Stimulated activated CD4-positive, alpha-beta T cell treated with anti-CD3 and anti-CD28 coated beads, Interleukin-12 subunit alpha, Interleukin-12 subunit beta, amount 100 ng/mL, for 24 hours (primary cell): ENCODE data around the gene CHRNA9.

Experiments
- DNase-seq, 2 experiments: peaks; one replicate each; pipeline ENCODE4 v3.0.0-alpha.2; 2020; ENCODE audit warnings: low read depth in 2 of 2

CHRNA9 gene

DNA sequence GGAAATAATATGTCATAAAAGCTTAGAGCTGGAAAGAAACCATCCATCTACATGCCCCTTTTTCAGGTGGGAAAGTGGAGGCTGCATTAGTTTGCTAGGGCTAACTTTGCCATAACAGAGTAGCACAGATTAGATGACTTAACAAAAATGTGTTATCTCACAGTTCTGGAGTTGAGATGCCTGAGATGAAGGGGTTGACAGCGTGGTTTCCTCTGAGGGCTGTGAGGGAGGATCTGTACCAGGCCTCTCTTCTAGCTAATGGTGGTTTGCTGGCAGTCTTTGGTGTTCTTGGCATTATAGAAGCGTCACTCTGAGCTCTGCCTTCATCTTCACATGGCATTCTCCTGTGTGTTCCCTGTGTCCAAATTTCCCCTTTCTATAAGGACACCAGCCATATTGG is 2.4 kb downstream of the CHRNA9 start:
- DNase-seq = no peak

DNA sequence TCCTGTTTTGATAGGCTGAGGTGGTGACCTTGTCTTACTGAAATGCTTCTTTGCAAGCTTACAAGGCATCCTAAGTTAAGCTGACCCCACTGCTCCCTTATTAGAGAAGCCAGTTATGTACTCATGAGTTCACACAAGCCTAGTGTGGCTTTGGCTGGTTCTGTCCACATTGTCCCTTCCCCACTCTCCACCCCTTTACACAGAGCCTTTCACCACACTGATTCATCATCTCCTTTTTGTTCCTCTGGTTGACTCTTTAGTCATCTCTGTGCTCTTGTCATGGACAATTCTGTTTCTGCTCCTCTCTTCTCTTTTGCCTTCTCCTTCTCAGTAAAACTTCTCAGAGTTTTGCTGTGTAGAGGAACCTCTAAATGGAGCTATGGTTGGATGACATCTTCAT is 4.9 kb downstream of the CHRNA9 start:
- DNase-seq = no peak

DNA sequence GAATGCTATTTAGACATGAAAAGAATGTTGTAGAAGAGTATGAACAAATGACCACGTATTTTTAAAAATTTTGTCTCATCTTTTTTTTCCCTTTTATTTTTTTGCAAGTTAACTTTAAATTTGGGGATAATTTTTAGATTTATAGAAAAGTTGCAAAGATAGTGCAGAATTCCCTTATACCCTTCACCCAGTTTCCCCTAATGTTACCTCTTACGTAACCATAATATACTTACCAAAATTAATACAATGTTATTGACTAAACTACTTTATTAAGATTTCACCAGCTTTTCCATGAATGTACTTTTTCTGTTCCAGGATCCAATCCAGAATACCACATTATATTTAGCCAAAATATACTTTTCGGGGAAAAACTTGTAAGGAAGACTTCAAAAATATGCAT is 12.3 kb downstream of the CHRNA9 start:
- DNase-seq = no peak

DNA sequence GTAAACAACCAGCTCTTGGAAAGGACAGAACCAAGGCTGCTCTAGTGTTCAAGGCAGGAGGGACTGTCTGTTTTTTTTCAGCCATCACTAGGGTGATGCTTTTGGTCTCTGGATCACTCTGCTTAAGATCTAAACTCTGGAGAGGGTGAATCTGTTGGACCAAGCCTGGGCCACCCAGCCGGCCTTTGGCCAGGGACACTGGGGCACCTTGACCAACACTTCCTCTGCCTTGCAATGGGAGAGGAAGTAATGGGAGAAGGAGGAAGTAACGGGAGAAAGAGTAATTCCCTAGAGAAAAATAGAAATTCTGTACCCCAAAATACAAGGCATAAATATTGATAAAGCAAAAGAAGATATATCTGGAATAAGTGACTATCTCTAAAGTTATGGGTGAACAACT is 12.9 kb downstream of the CHRNA9 start:
- DNase-seq = no peak

DNA sequence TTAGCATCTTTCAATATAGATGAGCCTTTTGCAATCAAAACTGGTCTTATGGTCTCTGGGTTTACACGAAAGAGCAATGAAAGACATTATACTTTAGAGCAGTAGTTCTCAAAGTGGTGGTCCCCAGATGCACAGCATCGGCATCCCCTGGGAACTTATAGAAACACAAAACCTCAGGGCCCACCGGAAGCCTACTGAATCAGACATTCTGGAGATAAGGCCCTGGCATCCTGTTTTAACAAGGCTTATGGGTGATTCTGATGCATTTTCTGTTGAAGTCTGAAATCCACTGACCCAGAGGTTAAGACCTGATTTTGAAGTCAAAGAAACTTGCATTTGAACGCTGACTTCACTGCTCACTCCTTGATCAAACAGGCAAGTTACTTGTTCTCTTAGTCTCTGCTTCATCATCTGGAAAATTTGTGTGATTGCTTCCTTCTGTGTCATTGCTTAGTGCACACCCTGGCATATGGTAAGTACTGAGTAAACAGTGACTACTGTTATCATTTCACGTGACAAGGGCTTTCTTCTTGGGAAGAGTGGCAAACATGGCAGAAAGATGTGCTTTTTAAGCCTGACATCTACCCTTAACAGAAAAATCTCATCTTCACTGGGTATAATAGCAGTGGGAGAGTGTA is 14.5 kb downstream of the CHRNA9 start:
- DNase-seq = no peak

DNA sequence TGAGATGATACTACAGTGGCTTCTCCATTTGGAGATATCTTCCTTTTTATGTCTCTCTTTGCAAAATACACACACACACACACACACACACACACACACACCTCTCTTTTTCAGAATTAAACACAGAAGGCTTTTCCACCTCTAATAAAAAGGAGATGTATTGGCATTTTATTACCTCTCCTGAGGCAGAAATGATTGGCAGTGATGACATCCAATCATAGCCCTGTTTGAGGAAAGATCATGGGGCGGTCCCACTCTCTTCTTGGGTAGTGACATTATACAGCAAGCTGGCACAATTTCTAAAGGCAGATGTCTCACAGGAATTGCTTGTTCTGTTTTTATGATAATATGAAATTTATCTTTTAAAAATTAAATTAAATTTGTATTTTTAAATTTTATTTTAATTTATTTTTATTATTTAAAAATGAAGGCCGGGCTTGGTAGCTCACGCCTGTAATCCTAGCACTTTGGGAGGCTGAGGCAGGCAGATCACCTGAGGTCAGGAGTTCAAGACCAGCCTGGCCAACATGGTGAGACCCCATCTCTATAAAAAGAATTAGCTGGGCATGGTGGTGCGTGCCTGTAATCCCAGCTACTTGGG is 15.6 kb downstream of the CHRNA9 start:
- no peak for DNase-seq

DNA sequence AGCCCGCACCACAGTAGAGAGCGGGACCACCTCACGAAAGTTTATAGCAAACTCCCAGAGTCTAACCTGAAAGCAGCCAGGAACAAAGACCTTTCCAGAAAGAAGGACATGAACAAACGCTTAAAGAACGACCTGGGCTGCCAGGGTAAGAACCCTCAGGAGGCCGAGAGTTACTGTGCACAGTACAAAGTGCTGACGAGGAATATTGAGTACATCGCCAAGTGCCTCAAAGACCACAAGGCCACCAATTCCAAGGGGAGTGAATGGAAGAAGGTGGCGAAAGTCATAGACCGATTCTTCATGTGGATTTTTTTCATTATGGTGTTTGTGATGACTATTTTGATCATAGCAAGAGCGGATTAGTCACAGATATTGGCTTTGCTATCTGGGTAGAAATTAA is 19.0 kb downstream of the CHRNA9 start:
- DNase-seq = no peak

DNA sequence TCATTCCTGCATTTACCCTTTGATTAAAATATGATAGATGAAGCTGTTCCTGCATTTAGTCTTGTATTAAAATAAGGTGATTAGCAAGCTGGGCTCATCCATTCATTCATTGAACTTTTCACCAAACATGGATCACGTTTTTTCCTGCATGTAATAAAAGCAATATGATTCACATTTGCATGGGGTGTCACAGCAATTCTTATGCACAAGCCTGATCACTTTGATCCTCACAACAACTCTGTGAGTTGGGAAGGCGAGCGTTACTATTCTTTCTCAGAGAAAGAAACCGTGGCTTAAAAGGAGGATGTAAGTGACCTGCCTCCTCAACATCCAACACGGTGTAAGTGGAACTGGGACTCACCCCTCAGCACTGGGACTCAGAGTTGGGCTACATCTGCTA is 20.0 kb downstream of the CHRNA9 start:
- DNase-seq = no peak

DNA sequence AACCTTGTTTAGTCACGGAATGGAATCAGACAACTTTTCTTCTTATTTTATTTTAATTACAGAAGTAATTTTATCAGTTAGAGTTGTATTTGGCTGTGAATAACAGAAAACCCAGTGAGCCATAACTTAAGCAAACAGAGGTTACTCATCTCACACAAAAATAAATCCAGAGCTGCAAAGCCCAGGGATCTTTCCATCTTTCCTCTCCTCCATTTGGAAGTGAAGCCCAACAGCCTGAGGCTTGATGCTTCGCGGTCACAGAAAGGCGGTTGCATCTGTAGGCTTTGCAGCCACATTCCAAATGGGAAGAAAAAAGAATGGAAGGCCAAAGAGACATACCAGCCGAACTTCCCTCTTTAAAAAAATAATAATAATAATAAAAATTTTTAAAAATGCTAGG is 22.6 kb downstream of the CHRNA9 start:
- no peak for DNase-seq

DNA sequence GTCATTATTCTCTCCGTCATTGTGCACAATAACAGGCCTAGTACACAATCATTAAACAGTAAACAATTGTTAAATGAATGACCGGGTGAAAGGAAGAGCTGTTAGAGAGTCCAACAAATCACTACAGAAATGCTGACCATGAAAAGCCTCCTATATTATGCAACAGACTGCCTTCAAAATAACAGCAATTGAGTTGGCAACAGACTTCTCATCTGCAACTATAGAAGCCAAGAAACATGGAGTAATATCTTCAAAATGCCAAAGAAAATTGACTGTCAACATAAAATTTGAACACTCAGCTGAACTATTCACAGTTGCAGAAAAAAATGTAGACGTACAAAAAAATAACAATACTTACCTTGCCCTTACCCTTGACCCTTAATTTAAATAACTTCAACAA is 26.2 kb downstream of the CHRNA9 start:
- DNase-seq = no peak

DNA sequence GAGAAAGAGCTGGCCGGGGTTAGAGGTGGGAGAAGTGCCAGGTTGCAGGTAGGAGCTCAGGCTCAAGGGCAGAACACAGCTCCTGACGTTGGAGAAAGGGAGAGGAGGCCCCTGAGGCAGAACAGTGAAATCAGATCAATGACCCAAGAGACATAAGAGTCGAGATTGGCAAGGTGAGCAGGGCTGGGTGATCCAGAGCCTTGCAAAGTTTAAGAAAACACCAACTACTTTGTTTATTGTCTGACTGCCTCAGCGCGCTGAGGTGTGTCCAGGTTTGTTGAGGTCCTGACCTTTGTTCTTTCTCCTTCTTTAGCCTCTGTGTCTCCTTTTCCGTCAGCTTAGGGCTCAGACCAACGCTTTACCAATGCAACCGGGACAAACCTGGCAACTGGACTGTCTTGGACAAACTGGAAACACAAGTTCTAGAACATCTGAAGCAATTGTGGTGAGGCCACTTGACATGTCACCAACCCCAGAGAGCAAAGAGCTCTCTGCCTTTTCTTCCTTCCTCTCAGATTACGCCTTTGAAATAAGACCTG is 28.3 kb downstream of the CHRNA9 start:
- no peak for DNase-seq

DNA sequence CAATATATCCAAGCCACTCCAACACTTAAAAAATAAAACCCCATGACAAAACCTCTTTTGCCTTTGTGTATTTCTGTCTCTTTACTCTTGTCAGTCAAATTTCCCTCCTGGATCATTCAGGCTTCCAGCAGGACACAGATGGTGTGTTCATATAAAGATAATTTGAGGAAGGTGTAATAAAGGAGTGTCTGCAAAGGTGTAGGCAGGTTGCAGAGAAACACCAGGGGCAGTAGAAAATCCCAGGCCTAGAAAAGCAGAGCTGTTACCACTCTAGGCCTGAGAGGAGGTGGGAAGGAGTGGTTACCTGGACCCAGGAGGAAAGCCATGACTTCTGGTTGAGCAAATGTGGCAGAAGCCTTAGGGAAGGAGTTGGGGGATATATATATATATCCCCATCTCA is 28.8 kb downstream of the CHRNA9 start:
- DNase-seq = no peak

DNA sequence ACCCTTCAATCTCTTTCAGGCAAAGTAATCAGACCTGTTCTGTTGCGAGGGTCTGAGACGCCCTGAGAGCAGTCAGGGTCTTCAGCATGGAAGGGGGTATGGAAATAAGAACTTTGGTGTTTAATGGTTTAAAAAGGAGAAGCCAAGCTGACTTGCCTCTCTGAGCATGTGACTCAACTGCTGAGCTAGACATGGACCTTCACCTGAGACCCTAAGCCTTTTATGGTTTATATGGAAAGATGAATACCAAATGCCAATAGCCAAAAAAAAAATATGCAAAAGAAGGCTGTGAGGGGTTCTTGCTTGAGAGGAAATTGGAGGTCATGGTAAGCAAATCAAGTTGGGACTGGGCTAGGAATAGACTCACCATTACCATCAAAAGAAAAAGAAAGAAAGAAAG is 30.6 kb downstream of the CHRNA9 start:
- no peak for DNase-seq

DNA sequence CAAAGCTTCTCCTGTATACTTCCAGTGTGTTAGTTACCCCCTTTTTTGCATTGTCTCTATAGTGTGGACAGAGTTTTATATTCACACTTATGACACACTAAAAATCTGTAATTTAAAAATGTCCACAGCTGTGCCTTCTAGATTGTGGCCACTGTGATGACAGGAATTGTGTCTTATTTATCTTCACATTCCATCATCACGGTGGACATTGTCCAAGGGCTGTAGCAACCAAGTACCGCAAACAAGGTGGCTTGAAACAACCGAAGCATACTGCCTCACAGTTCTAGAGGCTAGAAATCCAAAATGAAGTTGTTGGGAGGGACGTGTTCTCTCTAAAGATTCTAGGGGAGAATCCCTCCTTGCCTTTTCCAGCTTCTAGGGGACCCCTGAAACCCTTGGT is 32.3 kb downstream of the CHRNA9 start:
- no peak for DNase-seq

DNA sequence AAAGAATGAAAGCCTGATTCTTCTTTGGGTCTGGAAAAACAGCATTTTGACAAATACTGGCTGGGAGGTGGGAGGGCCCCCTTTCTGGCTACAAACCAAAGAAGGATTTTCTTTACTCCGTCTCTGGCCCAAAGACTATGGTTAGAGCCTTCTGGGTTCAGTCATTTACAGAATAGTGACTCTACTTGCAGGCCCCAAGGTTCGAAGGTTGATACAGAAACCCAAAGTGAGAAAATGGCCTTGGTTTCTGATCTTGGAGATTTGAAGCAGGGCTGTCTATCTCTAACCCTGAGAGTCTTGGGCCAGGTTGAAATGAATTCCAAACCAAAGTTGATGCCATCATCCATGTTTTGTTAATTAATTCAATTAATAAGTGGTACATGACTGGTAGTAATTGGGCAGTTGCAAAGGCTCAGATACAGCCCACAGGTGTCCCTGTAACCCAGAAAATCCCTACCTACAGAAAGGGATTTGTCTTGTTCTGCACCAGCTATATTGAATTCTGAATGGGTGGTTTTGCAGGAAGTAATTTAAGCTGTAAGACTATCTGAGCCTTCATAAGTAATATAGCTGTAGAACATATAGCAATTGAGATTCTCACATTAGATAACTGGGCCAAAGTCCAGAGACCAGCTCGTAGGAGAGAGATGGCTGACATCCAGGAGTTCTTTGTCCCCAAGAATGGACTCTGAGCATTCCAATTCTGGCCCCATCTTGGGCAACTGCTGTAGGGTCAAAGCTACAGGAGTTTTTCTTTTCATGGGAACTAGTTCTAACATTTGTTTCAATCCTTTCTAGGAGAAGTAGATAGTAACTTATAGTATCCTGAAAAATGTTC is 34.5 kb downstream of the CHRNA9 start:
- DNase-seq = no peak

DNA sequence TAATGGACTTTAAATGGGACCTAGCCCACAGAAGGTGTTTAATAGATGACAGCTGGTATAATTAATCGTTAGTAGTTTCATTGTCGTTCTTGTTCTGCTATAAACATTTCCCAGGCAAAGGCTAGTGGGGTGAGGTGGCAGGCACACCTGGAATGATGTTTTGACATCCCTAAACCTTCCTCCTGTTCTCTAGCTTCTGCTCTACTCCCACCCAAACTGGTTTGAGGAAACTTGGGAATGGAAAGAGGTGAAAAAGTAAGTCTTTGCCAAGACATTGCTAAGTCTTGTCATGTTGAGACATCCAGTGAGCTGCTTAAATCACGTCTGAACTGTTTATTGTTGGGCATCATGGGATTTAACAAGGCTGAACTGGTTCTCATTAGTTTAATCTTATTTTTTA is 37.5 kb downstream of the CHRNA9 start:
- DNase-seq = no peak

DNA sequence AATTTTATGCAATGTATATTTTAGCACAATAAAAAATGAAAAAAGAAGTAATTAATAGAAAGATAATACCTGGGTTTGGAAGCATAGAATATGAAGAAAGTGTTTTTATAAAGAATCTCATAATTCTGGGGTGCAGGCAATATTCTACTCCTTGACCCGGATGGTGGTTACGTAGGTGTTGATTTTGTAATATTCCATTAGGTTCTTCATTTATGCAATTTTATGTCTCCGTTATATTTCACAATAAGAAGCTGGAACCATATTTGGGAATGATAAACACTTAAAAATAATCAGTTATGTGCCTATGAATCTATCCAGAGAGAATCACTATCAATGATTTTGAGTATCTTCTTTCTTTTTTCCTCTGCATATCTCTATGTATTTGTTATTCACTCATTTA is 38.5 kb downstream of the CHRNA9 start:
- no peak for DNase-seq

DNA sequence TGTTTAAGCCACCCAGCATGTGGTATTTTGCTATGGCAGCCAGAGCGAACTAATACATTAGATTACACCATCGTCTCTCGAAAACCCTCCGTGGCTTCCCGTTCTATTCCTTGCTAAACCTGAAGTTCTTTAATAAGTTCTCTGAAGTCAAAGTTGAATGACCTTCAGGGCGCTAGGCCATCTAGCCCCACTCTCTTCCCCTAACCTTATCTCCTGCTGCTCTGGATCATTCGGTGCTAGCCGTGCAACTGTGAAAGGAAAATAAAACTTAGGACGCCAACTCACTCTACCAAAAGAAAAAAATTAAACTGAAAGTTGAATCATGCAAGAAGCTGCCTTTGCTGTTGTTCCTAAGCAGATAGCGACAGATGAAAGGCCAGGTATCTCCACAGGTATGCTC is 40.0 kb downstream of the CHRNA9 start:
- DNase-seq = no peak

DNA sequence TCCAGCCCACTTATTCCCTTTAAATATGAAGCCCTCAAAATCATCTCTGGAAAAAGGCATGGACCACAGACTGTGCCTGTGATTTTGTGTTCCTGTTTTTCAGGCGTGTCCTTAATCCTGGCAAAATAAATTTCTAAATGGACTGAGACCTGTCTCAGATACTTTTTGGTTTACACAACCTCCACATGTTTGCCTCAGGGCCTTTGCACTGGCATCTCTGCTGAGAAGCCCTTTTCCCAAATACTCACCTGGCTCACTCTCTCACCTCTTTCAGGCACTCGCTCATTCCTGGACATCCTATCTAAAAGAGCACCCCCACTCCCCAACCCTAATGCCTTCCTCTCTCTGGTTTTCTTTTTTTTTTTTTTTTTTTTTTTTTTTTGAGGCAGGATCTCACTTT is 40.5 kb downstream of the CHRNA9 start:
- DNase-seq = no peak

DNA sequence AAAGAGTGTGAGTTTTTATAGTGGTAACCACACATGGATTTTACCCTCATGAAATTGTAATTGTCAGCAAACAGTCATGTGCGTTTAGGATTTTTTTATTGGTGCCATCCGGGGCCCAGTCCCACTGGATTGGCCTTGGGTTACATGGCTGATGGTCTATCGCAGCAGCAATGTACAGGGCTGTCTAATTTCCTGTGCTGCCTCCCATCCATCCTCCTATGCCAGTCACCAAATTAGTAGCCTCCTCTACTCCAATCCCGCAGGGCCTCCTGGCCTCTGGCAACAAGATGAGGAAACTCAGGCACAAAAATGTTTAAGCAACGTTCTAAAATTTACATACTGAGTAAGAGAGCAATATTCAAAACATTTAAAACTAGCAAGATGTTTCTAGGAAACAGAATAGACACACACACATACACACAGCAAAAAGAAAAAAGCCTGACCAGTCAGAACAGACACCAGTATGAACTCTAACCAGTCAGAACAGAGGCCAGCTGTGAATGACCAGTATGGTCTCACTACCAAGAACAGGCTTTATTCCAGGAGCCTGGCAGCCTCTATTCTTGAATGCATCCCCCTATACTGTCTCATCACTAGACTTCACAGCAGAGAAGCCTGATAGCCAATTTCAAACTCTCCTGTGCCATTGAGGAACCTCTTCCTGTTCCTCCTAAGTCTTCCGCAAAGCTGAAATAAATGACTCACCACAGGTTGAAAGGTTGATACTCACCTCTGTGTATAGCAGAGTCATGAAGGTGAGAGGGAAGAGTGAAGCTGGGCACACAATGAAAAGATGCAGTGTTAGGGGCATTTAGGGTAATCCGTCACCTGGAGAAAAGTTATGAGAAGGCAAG is 42.6 kb downstream of the CHRNA9 start:
- DNase-seq = no peak

DNA sequence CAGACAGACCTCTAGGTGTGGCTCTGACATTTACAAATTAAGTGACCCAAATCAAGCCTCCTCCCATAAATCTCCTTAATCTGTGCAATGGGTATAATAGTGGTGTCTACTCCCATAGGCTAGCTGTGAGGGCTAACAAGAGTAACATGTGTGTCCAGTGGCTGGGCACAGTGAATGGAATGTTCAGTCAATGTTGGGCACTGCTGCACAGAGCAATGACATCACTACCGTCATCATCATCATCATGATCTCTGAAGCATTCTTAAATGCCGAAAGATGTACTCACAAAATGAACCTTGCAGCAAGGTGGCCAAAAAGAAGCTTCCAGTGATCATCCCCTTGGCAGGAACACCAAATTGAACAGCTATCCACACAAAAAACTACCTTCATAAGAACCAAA is 43.5 kb downstream of the CHRNA9 start:
- no peak for DNase-seq

DNA sequence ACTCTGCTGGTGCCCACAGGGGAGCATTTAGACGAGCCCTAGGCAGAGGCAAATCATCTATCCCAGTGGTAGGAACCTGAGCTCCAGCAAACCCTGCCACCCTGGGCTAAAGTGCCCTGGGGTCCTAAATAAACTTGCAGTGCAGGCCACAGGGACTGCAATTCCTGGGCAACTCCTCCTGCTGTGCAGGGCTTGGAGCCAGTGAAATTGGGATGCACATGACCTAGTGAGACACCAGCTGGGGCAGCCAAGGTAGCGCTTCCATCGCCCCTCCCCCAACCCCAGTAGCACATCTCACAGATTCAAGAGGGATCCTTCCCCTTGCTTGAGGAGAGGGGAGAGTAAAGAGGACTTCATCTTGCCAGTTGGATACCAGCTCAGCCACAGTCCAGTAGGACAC is 44.1 kb downstream of the CHRNA9 start:
- no peak for DNase-seq
